Panc1 (cell line): ENCODE data around the gene PIK3R6.

ENCODE experiments used
- REST ChIP-seq, 2 experiments: IDR thresholded peaks; 2 replicates each; pipeline ENCODE4 v1.6.1; 2011 to 2012; ENCODE audit warnings: low read depth in 2 of 2, control low read depth in 1 of 2, low read length in 1 of 2, mild to moderate bottlenecking in 1 of 2, moderate library complexity in 1 of 2; ENCODE audit not compliant: insufficient read depth in 1 of 2
- SIN3A ChIP-seq: IDR thresholded peaks from 2 replicates; pipeline ENCODE4 v1.6.1; 2012; ENCODE audit warnings: low read depth, mild to moderate bottlenecking, low read length, moderate library complexity, borderline replicate concordance; ENCODE audit not compliant: insufficient read depth
- TF ChIP-seq, protein P1 (sequence below): fragments of 450-650 bp; IDR thresholded peaks from 2 replicates; pipeline ENCODE4 v1.5.1; 2017; ENCODE audit warnings: mild to moderate bottlenecking

DNA sequence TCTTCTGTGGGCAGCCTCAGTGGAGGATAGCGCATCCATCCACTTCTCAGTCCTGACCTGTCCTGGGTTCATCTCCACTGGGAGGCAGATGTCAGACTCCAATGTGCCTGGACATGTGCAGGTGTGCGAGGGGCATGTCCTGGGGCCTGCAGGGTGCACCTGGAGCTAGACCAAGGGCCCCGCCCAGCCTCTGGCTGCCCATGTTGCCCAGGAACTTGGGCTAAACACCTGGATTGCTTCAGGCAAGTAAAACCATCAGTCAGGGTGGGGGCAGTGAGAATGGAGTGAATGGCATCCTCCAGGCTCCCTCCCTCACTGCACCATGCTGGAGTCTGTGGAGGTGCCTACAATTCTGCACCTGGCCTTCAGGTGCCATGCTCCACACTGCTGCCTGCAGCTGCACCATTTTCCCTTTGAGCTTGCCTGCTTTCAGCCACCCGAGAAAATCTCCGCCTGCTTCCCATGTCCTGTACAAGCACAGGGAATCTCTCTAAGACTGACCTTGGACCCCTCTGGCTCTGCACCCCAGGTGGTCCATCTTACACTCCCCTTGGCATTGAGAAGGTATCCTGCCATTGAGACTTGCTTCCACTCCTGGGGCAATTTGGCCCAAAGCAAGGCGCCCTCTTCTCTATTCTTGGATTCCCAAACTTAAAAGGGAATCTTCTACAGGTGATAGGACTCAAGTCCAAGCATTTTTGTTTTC is 66.2 kb downstream of the PIK3R6 start:
- TF ChIP-seq, protein P1, sequence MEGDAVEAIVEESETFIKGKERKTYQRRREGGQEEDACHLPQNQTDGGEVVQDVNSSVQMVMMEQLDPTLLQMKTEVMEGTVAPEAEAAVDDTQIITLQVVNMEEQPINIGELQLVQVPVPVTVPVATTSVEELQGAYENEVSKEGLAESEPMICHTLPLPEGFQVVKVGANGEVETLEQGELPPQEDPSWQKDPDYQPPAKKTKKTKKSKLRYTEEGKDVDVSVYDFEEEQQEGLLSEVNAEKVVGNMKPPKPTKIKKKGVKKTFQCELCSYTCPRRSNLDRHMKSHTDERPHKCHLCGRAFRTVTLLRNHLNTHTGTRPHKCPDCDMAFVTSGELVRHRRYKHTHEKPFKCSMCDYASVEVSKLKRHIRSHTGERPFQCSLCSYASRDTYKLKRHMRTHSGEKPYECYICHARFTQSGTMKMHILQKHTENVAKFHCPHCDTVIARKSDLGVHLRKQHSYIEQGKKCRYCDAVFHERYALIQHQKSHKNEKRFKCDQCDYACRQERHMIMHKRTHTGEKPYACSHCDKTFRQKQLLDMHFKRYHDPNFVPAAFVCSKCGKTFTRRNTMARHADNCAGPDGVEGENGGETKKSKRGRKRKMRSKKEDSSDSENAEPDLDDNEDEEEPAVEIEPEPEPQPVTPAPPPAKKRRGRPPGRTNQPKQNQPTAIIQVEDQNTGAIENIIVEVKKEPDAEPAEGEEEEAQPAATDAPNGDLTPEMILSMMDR = no peak
- TF ChIP-seq SIN3A = no peak
- TF ChIP-seq REST (IDR thresholded peaks at IDR 0.05; ENCODE audit: insufficient read depth in 1 of 2, low read depth in 2 of 2, low read length in 1 of 2) = no peak
